ENCODE data around the gene SIPA1L3.
"Not testable (repeated sequence)": the region's sequence is repeated elsewhere in the genome, so short reads cannot be mapped to it uniquely, and the experiment has no call there.

SIPA1L3 gene

GRCh38 chr19:38061294-38061693 is 154.3 kb downstream of the SIPA1L3 start:
- DNase-seq (ENCODE audit: low spot score) = peak; percentile 41
- ChIA-PET CTCF (no interaction called here), POLR2A (ENCODE audit: low non-redundant PET) (no interaction called here)
- TF ChIP-seq, protein P1, sequence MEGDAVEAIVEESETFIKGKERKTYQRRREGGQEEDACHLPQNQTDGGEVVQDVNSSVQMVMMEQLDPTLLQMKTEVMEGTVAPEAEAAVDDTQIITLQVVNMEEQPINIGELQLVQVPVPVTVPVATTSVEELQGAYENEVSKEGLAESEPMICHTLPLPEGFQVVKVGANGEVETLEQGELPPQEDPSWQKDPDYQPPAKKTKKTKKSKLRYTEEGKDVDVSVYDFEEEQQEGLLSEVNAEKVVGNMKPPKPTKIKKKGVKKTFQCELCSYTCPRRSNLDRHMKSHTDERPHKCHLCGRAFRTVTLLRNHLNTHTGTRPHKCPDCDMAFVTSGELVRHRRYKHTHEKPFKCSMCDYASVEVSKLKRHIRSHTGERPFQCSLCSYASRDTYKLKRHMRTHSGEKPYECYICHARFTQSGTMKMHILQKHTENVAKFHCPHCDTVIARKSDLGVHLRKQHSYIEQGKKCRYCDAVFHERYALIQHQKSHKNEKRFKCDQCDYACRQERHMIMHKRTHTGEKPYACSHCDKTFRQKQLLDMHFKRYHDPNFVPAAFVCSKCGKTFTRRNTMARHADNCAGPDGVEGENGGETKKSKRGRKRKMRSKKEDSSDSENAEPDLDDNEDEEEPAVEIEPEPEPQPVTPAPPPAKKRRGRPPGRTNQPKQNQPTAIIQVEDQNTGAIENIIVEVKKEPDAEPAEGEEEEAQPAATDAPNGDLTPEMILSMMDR (conservative IDR thresholded peaks at IDR 0.05; ENCODE audit: low read depth) = no peak
- peak overlapping the region; percentile 39 for H3K27ac ChIP-seq

- no peak for DNase-seq (ENCODE audit: low spot score)
- ChIA-PET POLR2A (ENCODE audit: low non-redundant PET) (no interaction called here), CTCF (no interaction called here)
- TF ChIP-seq, protein P1 (conservative IDR thresholded peaks at IDR 0.05; ENCODE audit: low read depth) = no peak
- H3K27ac ChIP-seq = peak overlapping the region; percentile 38
These were observed 156.2 kb downstream of the SIPA1L3 start for GRCh38 chr19:38062959-38063761.

DNA sequence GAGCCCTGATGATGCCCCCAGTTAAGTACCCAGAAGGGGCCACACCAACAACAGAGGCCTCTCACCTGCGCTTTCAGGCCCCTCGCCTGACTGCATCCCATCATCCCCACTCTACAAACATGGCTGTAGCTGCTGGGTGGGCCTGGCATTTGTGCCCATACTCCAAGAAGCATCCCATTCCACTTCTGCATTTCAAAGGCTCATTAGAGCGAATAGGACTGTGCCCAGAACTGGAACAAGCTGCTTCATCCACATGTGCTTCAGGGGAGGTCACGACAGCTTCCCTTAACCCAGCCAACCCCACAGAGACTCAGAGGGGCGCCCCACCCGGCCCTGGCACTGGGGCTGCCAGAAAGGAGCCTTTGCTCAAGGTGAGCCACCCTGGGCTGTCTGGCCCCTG is 156.9 kb downstream of the SIPA1L3 start:
- no peak for DNase-seq (ENCODE audit: low spot score)
- peak overlapping the region; percentile 38 for H3K27ac ChIP-seq
- CTCF ChIA-PET = no interaction called here
- POLR2A ChIA-PET (ENCODE audit: low non-redundant PET) = no interaction called here
- TF ChIP-seq, protein P1 (conservative IDR thresholded peaks at IDR 0.05; ENCODE audit: low read depth) = no peak

- ChIA-PET POLR2A (ENCODE audit: low non-redundant PET) (interaction anchor here (1.0 kb wide), 1 partner anchor 11 kb away, joined by 5 read pairs; no protein-coding TSS in a partner anchor), CTCF (interaction anchor here (0.5 to 1.0 kb wide), 2 partner anchors 166 to 690 kb away, joined by 4 read pairs; no protein-coding TSS in a partner anchor)
- DNase-seq (ENCODE audit: low spot score) = no peak
- TF ChIP-seq, protein P1 (conservative IDR thresholded peaks at IDR 0.05; ENCODE audit: low read depth) = no peak
- H3K27ac ChIP-seq = peak overlapping the region; percentile 38
These were observed 157.8 kb downstream of the SIPA1L3 start for GRCh38 chr19:38064661-38065425.

GRCh38 chr19:38065775-38066174 is 158.8 kb downstream of the SIPA1L3 start:
- DNase-seq (ENCODE audit: low spot score); H3K27ac ChIP-seq: not testable (repeated sequence)
- POLR2A ChIA-PET (ENCODE audit: low non-redundant PET) = interaction anchor here (1.0 kb wide), 1 partner anchor 10 kb away, joined by 5 read pairs; no protein-coding TSS in a partner anchor
- CTCF ChIA-PET = interaction anchor here (0.5 kb wide), 1 partner anchor 691 kb away, joined by 4 read pairs; no protein-coding TSS in a partner anchor

DNA sequence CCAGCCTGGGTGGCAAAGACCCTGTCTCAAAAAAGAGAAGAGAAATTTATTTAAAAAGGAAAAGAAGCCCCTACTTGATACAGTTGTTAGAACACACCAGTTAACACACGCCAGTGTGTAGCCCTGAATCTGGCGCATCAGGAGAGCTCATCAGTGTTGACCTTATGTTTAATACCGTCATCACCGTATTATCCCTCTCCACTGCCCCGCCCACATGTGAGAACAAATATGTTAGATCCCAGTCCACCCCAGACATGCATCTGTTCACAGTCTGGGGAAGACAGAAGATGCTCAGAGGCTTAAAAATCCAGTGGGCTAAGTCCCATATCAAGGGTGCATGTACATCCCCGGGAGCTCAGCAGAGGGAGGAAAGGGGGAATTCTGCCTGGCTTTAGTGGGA is 161.8 kb downstream of the SIPA1L3 start:
- ChIA-PET CTCF (interaction anchor here (0.6 kb wide), 1 partner anchor 11 kb away, joined by 4 read pairs; no protein-coding TSS in a partner anchor), POLR2A (ENCODE audit: low non-redundant PET) (no interaction called here)
- no peak overlapping the region for H3K27ac ChIP-seq
- TF ChIP-seq, protein P1 (conservative IDR thresholded peaks at IDR 0.05; ENCODE audit: low read depth) = no peak
- DNase-seq (ENCODE audit: low spot score) = no peak

Measured in RWPE1 (cell line).